ENCODE measurements around the gene MBP.

The MBP gene

DNA sequence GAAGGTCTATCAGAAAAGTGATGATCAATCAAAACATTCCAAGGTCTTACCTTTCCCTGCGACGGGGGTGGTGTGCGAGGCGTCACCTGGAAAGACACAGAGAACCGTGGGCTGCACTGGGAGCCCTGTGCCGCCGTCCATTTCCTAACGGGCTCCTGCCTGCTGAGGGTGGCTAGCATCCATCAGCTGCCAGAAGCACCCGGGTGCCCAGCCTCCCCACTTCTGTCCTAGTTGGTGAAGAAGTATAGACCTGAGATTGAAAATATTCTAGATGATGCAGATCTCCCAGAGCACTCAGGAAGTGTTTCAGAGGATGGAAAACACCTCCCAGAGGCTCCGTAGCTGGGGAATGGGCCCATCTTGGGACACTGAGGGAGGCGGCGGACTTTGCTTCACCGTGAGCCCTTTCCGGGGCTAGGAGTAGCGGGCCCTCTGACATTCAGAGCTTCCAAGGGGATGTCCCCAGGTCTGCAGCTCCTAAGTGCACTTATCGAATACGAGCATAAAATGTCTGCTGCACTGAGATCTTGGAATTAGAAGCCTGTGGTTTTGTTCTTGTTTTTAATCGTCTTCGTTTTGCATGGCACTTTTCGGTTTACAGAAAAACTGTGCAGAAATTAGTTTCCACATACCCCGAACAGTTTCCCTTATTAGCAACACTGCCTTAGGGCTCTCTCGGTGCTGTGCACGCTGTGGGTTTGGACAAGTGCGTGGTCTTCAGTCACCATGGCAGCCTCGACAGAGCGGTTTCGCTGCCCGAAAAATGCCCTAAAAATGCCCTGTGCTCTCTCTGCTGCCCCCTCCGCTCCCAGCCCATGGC lies 143.5 kb downstream of the MBP start:
- Mint-ChIP-seq H3K9me3 (no peaks in the 10 kb centered on the region), H3K27me3 (no peaks in the 10 kb centered on the region), H3K4me3 (no peak overlapping the region), H3K4me1 (ENCODE audit: low read depth) (no peaks in the 10 kb centered on the region), H3K36me3 (ENCODE audit: low read depth) (no peaks in the 10 kb centered on the region), H3K27ac (no peak overlapping the region)

DNA sequence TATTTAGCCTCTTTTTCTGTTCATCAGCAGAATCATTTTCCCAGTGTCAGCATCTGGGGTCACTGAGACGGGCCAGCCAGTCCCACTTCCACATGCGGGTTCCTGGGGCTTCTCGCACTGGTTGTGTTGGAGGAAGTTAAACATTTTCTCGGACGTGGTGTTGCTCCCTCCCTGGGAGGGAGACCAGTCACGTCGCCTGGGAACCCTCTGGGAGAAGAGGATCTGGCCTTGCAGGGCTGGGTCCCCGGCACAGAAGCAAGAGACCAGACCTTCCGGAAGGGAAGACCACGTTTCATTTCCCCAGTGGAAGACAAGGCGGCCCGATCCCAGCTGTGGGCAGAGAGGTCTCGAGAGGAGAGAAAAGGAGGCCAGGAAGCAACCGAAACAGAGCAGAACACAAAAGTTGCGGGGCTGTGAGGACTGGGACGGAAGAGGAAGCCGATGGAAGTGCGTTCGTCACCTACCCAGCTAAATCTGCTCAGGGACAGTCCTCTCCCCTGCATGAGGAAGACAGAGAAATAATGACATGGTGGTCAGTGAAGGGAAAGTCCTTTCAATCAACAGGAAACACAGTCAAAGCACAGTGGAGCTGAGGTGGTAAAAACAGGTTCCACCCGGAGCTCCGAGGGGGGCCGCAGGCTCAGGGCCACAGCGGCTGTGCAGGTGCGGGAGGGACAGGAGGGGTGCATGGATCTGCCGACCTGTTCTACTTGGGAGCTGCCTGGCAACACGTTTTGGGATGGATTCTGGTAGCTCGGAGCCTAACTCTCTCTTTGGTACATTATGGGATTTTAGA lies 144.4 kb downstream of the MBP start:
- Mint-ChIP-seq H3K9me3 (no peaks in the 10 kb centered on the region), H3K4me1 (ENCODE audit: low read depth) (peaks cover 1% of the 10 kb centered on the region), H3K36me3 (ENCODE audit: low read depth) (no peaks in the 10 kb centered on the region), H3K4me3 (no peak overlapping the region), H3K27ac (no peak overlapping the region), H3K27me3 (no peaks in the 10 kb centered on the region)

DNA sequence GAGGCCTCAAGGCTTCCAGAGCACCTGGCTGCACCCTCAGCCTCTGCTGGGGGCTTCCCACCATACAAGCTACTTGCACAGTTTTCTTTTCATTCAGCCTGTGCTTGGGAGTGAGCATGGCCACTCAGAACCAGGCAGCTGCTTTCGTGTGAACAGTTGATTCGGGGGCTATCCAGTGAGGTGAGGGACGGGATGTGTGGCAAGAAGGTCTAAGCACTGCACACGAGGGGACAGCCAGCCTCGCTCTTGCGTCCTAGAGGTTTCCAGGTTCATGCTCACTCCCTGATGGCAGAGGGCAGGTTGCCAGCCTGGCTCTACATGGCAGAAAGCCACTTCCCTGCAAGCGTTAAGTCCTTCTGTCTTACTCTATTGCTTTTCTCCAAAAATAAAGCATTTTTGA lies 146.2 kb downstream of the MBP start:
- Mint-ChIP-seq H3K9me3 (no peaks in the 10 kb centered on the region), H3K36me3 (ENCODE audit: low read depth) (no peaks in the 10 kb centered on the region), H3K4me3 (no peak overlapping the region), H3K4me1 (ENCODE audit: low read depth) (peaks cover 5% of the 10 kb centered on the region), H3K27me3 (no peaks in the 10 kb centered on the region), H3K27ac (no peak overlapping the region)

DNA sequence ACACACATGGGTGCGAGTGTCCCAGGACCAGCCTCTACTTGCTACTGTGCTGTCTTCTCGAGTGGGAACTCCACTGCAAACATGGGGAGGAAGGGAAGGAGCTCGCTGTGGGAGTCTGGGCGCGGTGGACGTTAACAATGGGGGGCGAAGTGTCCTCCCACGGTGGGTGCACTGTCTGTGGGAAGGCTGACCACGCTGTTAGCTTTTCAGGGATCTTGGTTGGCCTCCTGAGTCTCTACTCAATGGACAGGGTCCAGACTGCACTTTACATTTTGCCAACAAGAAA lies 146.7 kb downstream of the MBP start:
- H3K4me3 Mint-ChIP-seq: no peak overlapping the region
- no peaks in the 10 kb centered on the region for H3K27me3 Mint-ChIP-seq
- H3K36me3 Mint-ChIP-seq (ENCODE audit: low read depth): no peaks in the 10 kb centered on the region
- H3K9me3 Mint-ChIP-seq: no peaks in the 10 kb centered on the region
- no peak overlapping the region for H3K27ac Mint-ChIP-seq
- peaks cover 5% of the 10 kb centered on the region for H3K4me1 Mint-ChIP-seq (ENCODE audit: low read depth)

DNA sequence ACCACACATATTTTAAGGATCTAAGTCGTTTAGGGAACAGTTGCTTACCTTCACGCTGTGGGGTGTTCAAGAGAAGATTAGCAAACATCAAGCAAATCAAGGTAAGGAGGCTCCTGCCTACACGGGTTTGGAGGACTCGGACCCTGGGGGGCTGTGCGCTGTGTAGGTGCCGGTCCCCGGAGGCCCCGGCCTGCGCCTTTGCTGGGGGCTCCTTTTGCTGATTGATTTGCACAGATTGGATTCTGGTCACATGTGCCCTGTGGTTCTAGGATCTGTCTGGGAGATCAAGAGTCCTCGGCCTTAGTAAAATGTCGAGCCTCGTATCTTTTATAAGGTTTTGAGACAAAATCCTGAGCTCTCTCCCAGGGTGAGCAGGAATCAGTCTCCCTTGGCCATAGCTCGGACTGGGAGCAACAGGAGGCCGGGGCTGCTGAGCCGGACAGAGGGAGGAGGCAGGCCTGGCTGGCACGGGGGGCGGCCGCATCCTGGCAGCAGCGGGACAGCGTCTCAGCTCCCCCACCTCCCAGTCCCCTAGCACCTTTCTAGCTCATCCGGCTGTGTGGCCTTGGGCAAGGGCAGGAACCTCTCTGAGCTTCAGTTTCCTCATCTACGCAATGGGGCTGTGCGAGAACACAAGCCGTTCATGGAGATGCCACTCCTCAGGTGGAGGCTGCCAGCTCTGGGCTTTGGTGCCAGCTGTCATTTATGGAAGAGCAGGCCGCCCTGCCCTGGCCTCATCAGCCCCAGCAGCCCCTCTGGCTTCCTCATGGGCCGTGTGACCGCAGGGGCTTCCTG lies 147.2 kb downstream of the MBP start:
- no peaks in the 10 kb centered on the region for H3K27me3 Mint-ChIP-seq
- H3K27ac Mint-ChIP-seq: no peak overlapping the region
- H3K4me1 Mint-ChIP-seq (ENCODE audit: low read depth): peaks cover 5% of the 10 kb centered on the region
- H3K4me3 Mint-ChIP-seq: no peak overlapping the region
- no peaks in the 10 kb centered on the region for H3K36me3 Mint-ChIP-seq (ENCODE audit: low read depth)
- H3K9me3 Mint-ChIP-seq: no peaks in the 10 kb centered on the region

DNA sequence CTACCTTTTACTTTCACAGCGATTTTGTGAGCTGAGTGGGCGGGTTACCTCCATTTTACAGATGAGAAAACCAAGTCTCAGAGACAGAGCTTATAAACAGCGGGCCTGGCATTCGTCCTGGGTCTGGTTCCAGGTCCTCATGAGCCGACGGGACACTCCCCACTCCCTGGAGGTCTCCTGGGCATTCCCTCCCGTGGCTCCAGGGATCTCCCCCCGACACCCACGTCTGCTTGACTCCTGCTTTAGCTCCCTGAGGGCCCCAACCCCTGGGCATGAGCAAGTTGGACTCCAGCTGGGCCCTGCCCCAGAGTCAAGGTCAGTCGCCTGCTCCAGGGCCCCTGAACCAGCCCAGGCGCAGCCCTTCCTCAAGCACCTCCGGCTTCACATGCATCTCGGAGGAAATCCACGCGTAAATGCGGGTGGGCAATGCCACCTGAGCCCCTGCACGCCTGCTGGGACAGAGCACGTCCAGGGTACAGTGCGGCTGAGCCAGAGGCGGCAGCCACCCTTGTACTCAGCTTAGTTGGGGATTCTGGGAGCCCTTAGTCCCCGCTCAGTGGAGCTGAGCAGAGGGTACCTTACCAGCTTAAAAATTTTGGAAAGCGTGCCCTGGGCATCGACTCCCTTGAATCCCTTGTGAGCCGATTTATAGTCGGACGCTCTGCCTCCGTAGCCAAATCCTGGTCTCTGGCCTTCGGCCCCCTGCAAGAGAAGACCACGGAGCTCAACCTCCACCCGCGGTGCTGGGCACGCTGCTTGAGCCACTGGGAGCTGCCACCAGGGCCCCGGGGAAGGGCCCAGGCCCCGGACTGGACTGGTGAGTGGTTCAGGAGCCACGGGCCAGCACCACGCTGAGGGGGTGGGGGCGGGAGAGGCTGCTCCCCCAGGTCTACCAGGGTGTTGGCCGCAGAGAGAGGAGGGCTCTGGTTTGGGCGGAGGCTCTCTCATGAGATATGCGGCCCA lies 148.1 kb downstream of the MBP start:
- H3K27ac Mint-ChIP-seq: no peak overlapping the region
- no peaks in the 10 kb centered on the region for H3K9me3 Mint-ChIP-seq
- peaks cover 5% of the 10 kb centered on the region for H3K4me1 Mint-ChIP-seq (ENCODE audit: low read depth)
- no peaks in the 10 kb centered on the region for H3K27me3 Mint-ChIP-seq
- no peak overlapping the region for H3K4me3 Mint-ChIP-seq
- peaks cover 4% of the 10 kb centered on the region for H3K36me3 Mint-ChIP-seq (ENCODE audit: low read depth)

DNA sequence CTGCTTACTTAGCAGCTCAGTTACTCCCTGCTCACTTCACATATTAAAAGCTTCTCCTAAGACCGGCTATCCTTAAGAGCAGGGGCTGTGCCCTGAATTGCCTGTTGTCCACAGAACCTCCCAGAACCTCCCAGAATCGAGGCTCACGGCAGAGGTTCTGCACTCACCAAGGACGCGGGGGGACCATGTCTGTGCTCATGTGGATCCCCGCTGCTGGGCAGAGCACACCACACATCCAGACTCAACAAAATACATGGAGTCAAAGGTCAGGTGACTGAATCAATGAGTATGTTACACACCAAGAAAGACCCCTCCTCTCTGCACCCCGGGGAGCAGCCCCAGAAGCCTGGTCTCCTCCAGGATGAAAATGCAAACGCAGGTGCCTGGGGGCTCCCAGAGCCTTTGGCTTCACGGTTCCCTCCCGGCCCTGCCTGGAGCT lies 149.0 kb downstream of the MBP start:
- H3K4me1 Mint-ChIP-seq (ENCODE audit: low read depth): peaks cover 5% of the 10 kb centered on the region
- H3K4me3 Mint-ChIP-seq: no peak overlapping the region
- peaks cover 10% of the 10 kb centered on the region for H3K36me3 Mint-ChIP-seq (ENCODE audit: low read depth)
- no peaks in the 10 kb centered on the region for H3K9me3 Mint-ChIP-seq
- no peaks in the 10 kb centered on the region for H3K27me3 Mint-ChIP-seq
- no peak overlapping the region for H3K27ac Mint-ChIP-seq

GRCh38 chr18:76982841-76983583 lies 149.6 kb downstream of the MBP start:
- Mint-ChIP-seq H3K36me3 (ENCODE audit: low read depth) (peaks cover 10% of the 10 kb centered on the region), H3K4me3 (no peak overlapping the region), H3K27ac (no peak overlapping the region), H3K27me3 (no peaks in the 10 kb centered on the region), H3K9me3 (no peaks in the 10 kb centered on the region), H3K4me1 (ENCODE audit: low read depth) (peaks cover 5% of the 10 kb centered on the region)

GRCh38 chr18:76982038-76982437 lies 150.5 kb downstream of the MBP start:
- Mint-ChIP-seq H3K4me3 (no peak overlapping the region), H3K4me1 (ENCODE audit: low read depth) (peaks cover 5% of the 10 kb centered on the region), H3K36me3 (ENCODE audit: low read depth) (peaks cover 10% of the 10 kb centered on the region), H3K9me3 (no peaks in the 10 kb centered on the region), H3K27me3 (no peaks in the 10 kb centered on the region), H3K27ac (no peak overlapping the region)

- Mint-ChIP-seq H3K27ac (no peak overlapping the region), H3K4me1 (ENCODE audit: low read depth) (peaks cover 5% of the 10 kb centered on the region), H3K9me3 (no peaks in the 10 kb centered on the region), H3K4me3 (no peak overlapping the region), H3K36me3 (ENCODE audit: low read depth) (peaks cover 10% of the 10 kb centered on the region), H3K27me3 (no peaks in the 10 kb centered on the region)
Measured at GRCh38 chr18:76981396-76981968, 151.1 kb downstream of the MBP start.

GRCh38 chr18:76980663-76981395 lies 151.8 kb downstream of the MBP start:
- peaks cover 5% of the 10 kb centered on the region for H3K4me1 Mint-ChIP-seq (ENCODE audit: low read depth)
- no peaks in the 10 kb centered on the region for H3K9me3 Mint-ChIP-seq
- peaks cover 10% of the 10 kb centered on the region for H3K36me3 Mint-ChIP-seq (ENCODE audit: low read depth)
- no peaks in the 10 kb centered on the region for H3K27me3 Mint-ChIP-seq
- no peak overlapping the region for H3K4me3 Mint-ChIP-seq
- H3K27ac Mint-ChIP-seq: no peak overlapping the region

DNA sequence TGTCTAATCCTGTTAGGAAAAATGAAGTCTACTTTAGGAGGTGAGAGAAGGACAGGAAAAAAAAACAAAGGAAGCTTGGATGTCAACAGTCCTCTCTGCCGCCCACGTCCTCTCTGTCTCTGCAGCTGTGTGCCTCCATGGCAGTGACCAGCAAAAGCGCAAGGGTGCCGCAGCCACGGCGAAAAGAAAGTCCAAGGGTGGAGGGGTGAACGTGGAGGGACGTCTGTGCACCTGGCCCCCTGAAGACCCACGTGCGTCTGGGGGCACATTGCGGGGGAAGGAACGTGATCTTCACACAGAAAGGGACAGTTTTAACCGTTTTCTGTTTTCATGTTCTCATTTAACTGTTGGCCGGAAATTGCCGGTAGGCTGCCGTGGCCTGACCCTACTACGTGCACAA lies 152.7 kb downstream of the MBP start:
- Mint-ChIP-seq H3K4me1 (ENCODE audit: low read depth) (peaks cover 5% of the 10 kb centered on the region), H3K36me3 (ENCODE audit: low read depth) (peaks cover 10% of the 10 kb centered on the region), H3K27me3 (no peaks in the 10 kb centered on the region), H3K4me3 (no peak overlapping the region), H3K9me3 (no peaks in the 10 kb centered on the region), H3K27ac (no peak overlapping the region)
